Activated CD4-positive, CD25-positive, alpha-beta regulatory T cell (primary cell): ENCODE measurements around the gene EME2.

Experiments
- DNase-seq, 4 experiments: peaks; one replicate each; lab custom pipeline; 2025; lab: John Stamatoyannopoulos, UW

Gene EME2

DNA sequence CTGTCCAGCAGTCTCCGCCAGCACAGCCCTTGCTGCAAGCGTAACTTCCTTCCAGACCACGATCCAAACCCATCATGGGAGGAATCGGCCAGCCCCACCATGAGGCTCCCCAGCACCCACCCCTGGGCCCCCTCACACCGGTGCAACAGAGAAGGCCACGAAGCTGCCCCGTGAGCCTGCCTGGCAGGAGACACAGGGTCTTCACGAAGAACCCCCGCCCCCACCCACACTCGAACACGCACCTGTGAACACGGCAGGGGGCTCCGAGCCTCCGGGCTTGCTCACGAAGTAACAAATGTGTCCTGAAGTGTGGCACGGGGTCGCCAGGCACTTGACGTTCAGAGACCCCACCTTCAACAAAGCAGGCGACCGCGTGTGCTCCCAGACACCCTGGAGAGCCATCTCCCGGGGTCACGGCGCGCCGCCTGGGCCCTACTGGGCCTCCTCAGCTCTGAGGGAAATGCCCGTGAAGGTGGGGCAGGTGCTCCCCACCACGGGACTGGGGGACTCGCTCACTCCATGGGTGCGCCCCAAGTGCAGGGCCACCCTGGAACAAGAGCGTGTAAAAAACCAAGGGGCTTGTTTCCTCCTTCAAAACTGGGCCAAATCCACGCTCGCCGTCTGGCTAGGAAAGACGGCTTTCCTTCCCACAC, 46.4 kb downstream of the EME2 start:
- no peak for DNase-seq

DNA sequence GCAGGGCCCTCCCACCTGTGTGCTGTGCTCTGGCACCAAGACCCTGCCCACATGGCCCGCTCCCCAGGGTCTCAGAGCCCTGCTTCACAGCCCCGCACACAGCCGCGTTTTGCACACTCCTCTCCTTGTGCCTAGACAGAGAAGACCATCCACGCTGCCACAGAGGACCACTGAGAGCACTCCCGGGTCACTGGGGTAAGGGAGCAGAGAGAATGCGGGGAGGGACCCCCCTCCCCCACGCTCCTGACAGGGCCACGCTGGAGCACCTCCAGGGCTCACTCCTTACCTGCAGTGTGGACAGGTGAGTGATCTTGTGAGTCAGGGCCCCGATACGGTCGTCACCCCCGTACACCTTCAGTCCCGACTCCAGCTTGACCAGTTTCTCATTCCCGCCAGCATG, 47.0 kb downstream of the EME2 start:
- DNase-seq, result no peak

DNA sequence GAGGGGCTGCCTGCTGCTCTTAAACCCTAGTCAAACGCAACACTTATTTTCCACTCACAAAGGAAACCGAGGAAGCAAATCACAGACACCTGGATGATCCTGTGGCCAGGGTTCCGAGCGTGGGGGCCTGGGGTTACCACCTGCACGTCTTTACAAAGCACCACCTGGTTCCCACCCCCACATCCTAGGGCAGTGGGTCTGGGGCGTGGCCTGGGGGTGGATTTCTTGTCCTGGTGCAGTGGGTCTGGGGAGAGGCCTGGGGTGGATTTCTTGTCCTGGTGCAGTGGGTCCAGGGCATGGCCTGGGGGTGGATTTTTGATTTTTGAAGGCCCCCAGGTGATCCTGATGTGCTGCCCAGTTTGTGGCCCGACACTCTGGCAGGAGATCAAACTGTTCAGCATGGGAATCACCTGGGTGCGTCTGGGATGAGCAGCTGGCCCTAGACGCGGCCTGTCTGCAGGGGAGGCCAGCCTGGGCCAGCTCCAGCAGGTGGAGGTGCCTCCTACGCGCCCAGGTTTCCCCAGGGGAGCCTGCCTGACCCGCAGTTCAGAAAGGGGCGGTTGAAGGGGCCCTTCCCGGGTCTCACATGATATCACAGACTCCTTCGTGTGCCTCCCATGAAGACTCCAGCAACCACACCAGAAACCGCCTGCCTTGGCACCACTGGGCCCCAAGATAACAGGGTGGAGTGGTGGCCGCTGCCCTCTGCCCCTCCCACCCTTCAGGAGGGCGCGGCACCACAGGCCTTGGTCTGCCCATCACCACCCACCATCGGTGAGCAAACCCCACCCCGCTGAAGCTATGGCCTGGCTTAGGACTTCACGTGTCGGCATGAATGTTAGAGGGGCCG, 47.7 kb downstream of the EME2 start:
- DNase-seq, result no peak

DNA sequence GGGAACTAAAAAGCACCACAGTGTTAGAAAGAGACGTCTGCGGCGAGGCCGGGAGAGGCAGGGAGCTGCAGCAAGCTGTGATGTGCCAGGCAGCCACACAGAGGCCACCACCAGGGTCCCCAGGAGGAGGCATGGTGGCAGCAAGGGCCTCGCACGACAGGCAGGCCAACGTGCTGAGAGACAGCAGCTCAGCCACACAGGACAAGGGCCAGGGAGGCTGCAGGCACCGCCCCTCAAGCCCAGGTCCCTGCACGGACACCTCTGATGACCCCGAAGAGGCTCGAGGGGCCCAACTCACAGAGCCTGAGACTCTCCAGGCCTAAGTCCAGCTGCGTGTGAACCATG, 48.3 kb downstream of the EME2 start:
- DNase-seq, result no peak

DNA sequence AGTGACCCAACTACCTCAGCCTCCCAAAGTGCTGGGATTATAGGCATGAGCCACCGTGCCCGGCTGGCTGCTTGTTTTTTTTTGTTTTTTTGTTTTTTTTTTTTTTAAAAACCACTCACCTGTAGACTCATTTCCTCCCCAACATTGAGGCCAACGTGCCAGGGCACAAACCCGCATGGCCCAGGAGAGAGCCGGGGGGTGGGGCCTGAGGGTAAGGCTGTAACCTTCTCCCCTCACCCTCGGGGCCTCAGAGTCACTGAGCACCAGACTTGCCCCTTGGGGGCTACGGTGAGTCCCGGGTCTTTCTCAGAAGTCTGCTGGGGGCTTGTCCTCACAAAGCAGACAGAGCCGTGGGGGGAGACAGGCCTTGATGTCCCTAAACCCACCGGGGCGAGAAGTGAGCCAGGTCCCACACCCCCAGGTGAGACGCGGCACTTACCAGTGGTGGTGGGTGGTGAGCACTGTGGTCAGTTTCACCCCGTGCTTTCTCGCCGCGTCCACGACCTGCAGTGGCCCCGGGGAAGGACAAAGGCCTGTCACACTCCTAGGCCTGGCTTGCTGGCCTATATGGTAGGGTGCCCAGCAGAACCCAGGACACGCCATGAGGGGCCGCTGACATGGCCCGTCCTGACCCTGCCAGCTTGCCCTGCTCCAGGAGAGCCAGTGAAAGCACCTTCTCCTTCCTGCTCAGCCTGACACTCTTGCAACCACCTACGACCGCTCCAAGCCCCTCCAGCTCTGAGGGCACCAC, 49.4 kb downstream of the EME2 start:
- DNase-seq, result no peak

DNA sequence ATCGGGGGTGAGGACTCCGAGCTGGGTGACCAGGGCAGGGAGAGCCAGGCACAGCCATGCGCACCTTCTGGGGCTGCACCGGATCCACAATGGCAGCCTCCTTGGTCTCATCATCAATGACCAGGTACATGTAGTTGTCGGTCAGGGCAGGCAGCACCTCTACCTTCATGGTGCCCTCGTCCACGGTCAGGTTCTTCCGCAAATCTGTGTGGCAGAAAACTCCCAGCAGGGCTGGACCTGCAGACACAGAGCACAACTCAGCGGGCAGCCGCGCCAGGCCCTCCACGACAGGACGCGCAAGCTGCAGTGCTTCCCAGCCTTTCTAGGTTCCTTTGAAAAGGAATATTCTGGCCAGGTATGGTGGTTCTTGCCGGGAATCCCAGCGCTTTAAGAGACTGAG, 50.2 kb downstream of the EME2 start:
- no peak for DNase-seq

DNA sequence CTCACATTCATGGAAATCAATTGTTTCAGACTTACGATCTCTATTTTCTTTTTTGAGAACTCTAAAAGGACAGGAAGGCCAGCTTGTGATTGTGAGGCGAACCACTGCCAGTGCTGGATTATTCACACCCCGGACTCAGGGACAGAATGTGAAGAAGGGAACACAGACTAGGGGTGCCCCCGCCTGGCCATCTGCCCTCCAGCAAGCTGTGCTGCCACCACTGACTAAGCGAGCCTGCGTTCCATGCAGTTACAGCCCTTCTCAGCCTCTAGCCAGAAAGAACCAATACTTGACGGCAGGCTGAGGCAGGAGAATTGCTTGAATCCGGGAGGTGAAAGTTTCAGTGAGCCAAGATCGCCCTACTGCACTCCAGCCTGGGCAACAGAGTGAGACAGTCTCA, 51.2 kb downstream of the EME2 start:
- DNase-seq, result no peak

DNA sequence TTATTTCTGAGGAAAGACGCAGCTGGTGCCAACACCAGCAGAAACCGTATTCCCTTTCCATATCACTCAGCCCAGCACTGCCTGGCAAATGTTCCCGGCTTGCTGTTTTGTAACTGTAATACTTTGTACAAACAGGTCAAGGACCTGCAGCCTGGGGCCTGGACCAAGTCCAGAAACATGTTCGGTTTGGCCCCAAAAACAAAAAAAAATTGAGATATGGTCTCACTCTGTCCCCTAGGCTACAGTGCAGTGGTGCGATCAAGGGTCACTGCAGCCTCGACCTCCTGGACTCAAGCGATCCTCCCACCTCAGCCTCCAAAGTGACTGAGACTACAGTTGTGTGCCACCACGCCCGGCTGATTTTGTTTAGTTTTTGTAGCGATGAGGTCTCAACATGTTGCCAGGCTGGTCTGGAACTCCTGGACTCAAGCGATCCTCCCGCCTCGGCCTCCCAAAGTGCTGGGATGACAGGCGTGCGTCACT, 52.8 kb downstream of the EME2 start:
- no peak for DNase-seq
